Measurements from ENCODE around the gene GLG1. TPM values are rescaled to one million over a fixed set of nuclear protein-coding genes. Genes with fewer than 3 reads are reported as not detected.

The GLG1 gene
- total RNA-seq, 1 donor from 2014 or later: 110 TPM

GRCh38 chr16:74578838-74579237 lies 28.1 kb downstream of the GLG1 start:
- H3K4me3 ChIP-seq: no peak overlapping the region
- intact Hi-C loops (cut with DNase I): no loop called here
- H3K27ac ChIP-seq: no peak overlapping the region
- H3K9me3 ChIP-seq: no peaks in the 10 kb centered on the region
- no peak for DNase-seq
- H3K27me3 ChIP-seq (ENCODE audit: low read depth): no peaks in the 10 kb centered on the region
- TF ChIP-seq, protein P1, sequence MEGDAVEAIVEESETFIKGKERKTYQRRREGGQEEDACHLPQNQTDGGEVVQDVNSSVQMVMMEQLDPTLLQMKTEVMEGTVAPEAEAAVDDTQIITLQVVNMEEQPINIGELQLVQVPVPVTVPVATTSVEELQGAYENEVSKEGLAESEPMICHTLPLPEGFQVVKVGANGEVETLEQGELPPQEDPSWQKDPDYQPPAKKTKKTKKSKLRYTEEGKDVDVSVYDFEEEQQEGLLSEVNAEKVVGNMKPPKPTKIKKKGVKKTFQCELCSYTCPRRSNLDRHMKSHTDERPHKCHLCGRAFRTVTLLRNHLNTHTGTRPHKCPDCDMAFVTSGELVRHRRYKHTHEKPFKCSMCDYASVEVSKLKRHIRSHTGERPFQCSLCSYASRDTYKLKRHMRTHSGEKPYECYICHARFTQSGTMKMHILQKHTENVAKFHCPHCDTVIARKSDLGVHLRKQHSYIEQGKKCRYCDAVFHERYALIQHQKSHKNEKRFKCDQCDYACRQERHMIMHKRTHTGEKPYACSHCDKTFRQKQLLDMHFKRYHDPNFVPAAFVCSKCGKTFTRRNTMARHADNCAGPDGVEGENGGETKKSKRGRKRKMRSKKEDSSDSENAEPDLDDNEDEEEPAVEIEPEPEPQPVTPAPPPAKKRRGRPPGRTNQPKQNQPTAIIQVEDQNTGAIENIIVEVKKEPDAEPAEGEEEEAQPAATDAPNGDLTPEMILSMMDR (IDR thresholded peaks at IDR 0.05): no peak
- no peaks in the 10 kb centered on the region for H3K36me3 ChIP-seq
- ATAC-seq: no peak
- H3K4me1 ChIP-seq: peaks cover 29% of the 10 kb centered on the region

- peaks cover 26% of the 10 kb centered on the region for H3K4me1 ChIP-seq
- ATAC-seq: no peak
- H3K27me3 ChIP-seq (ENCODE audit: low read depth): no peaks in the 10 kb centered on the region
- H3K9me3 ChIP-seq: no peaks in the 10 kb centered on the region
- DNase-seq: no peak
- H3K36me3 ChIP-seq: no peaks in the 10 kb centered on the region
- intact Hi-C loops (cut with DNase I): no loop called here
- no peak overlapping the region for H3K27ac ChIP-seq
- H3K4me3 ChIP-seq: no peak overlapping the region
- TF ChIP-seq, protein P1 (IDR thresholded peaks at IDR 0.05): no peak
Observed at GRCh38 chr16:74578433-74578832, 28.5 kb downstream of the GLG1 start.

- Histone ChIP-seq H3K4me1 (peaks cover 26% of the 10 kb centered on the region), H3K9me3 (no peaks in the 10 kb centered on the region), H3K36me3 (no peaks in the 10 kb centered on the region), H3K27me3 (ENCODE audit: low read depth) (no peaks in the 10 kb centered on the region), H3K27ac (no peak overlapping the region), H3K4me3 (no peak overlapping the region)
- intact Hi-C loops (cut with DNase I): no loop called here
- DNase-seq: no peak
- no peak for ATAC-seq
- TF ChIP-seq, protein P1 (IDR thresholded peaks at IDR 0.05): no peak
Observed at GRCh38 chr16:74577882-74578366, 29.0 kb downstream of the GLG1 start.

DNA sequence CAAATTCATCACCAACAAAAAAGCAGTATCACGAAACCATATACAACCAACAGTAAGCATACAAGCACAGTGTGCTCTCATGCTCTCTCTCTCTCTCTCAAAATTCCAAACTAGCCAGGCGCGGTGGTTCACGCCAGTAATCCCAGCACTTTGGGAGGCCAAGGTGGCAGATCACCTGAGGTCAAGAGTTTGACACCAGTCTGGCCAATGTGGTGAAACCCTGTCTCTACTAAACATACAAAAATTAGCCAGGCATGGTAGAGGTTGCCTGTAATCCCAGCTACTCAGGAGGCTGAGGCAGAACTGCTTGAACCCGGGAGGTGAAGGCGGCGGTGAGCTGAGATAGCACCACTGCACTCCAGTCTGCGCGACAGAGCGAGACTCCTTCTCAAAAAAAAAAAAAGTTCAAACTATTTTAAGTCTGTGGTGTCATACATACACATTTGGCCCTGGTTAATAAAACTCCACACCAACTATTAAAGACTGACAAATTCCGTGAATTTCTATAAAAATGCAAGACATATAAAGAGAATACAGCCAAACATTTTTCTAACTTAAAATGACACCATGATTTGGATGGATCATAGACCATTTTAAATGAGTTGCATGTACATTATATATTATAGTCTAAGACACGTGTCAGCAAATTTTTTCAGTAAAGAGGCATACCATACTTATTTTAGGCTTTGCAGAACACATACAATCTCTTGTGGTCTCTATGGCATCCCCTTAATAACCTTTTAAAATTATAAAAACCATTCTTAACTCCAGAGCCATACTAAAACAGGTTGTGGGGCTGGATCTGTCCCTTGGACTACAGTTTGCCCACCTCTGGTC lies 30.9 kb downstream of the GLG1 start:
- no peak for ATAC-seq
- Histone ChIP-seq H3K27ac (no peak overlapping the region), H3K4me1 (peaks cover 26% of the 10 kb centered on the region), H3K4me3 (no peak overlapping the region), H3K9me3 (no peaks in the 10 kb centered on the region), H3K36me3 (no peaks in the 10 kb centered on the region), H3K27me3 (ENCODE audit: low read depth) (no peaks in the 10 kb centered on the region)
- intact Hi-C loops (cut with DNase I): no loop called here
- DNase-seq: no peak
- TF ChIP-seq, protein P1 (IDR thresholded peaks at IDR 0.05): no peak

- DNase-seq (no peak), ATAC-seq (no peak)
- Histone ChIP-seq H3K9me3 (no peaks in the 10 kb centered on the region), H3K36me3 (no peaks in the 10 kb centered on the region), H3K4me3 (no peak overlapping the region), H3K4me1 (peaks cover 27% of the 10 kb centered on the region), H3K27ac (no peak overlapping the region), H3K27me3 (ENCODE audit: low read depth) (no peaks in the 10 kb centered on the region)
- intact Hi-C loops (cut with DNase I): no loop called here
- TF ChIP-seq, protein P1 (IDR thresholded peaks at IDR 0.05): no peak
Observed at GRCh38 chr16:74575175-74575806, 31.6 kb downstream of the GLG1 start.
